HG03108 (cell line): ENCODE measurements around the gene CORIN.

ENCODE experiments used
- ATAC-seq: cut with Tn5 transposase; IDR thresholded peaks from one replicate; pipeline ENCODE4 v1.9.1; 2021; ENCODE audit warnings: moderate library complexity; ENCODE audit not compliant: unreplicated experiment

Gene CORIN, protein sequence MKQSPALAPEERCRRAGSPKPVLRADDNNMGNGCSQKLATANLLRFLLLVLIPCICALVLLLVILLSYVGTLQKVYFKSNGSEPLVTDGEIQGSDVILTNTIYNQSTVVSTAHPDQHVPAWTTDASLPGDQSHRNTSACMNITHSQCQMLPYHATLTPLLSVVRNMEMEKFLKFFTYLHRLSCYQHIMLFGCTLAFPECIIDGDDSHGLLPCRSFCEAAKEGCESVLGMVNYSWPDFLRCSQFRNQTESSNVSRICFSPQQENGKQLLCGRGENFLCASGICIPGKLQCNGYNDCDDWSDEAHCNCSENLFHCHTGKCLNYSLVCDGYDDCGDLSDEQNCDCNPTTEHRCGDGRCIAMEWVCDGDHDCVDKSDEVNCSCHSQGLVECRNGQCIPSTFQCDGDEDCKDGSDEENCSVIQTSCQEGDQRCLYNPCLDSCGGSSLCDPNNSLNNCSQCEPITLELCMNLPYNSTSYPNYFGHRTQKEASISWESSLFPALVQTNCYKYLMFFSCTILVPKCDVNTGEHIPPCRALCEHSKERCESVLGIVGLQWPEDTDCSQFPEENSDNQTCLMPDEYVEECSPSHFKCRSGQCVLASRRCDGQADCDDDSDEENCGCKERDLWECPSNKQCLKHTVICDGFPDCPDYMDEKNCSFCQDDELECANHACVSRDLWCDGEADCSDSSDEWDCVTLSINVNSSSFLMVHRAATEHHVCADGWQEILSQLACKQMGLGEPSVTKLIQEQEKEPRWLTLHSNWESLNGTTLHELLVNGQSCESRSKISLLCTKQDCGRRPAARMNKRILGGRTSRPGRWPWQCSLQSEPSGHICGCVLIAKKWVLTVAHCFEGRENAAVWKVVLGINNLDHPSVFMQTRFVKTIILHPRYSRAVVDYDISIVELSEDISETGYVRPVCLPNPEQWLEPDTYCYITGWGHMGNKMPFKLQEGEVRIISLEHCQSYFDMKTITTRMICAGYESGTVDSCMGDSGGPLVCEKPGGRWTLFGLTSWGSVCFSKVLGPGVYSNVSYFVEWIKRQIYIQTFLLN

DNA sequence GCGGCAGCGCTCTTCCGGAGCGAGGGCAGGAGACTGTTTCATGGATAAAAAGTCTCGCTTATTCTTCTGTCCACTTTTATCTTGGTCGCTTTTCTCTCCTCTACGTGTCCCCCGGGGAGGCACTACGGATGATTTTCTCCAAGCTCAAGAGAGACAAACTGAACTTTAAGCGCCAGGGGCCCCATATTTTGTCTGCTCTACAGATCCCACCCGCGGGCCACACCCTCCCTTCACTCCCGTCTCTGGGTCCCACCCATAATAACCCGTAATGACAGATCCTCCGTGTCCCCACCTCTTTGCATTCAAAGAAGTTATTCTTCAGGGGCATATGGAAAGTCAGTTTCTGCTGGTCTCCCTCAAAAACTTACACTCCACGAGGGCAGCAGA lies at the start of gene CORIN:
Gene CORIN, minus strand, starts transcription at position 160 of the 387 bp plus-strand sequence. Its CDS starts 118 bp downstream, at position 42.
- no peak for ATAC-seq

DNA sequence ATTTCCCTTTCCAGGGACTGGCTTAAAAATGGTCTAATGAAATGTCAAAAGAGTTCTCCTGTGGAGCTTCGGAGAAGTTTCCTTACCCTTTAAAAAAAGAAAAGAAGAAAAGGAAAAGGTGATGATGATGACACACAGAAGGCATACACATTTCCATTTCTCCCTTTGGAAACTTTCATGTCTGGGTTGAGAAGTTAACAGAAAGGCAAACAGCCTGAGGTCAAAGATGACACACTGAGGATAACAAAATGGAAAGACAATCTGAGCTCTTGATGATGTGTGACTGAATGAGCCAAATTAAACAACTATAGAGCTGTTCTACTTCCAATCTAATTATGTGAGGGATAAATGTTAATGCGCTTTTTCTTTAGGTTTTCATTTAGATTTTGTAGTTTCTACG lies 44.4 kb upstream of the CORIN start:
- ATAC-seq, result no peak

DNA sequence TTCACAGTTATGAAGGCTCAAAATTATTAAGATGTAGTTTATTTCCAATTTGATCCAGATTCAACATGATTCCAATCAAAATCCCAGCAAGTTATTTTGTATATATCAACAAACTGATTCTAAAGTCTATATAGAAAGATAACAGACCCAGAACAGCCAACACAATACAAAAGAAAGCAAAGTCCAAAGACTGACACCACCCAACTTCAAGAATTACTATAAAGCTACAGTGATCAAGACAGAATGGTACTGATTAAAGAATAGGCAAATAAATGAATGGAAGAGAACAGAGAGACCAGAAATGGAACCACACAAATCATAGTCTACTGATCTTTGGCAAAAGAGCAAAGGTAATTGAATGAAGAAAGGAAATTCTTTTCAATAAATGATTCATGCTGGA lies 41.6 kb upstream of the CORIN start:
- no peak for ATAC-seq

DNA sequence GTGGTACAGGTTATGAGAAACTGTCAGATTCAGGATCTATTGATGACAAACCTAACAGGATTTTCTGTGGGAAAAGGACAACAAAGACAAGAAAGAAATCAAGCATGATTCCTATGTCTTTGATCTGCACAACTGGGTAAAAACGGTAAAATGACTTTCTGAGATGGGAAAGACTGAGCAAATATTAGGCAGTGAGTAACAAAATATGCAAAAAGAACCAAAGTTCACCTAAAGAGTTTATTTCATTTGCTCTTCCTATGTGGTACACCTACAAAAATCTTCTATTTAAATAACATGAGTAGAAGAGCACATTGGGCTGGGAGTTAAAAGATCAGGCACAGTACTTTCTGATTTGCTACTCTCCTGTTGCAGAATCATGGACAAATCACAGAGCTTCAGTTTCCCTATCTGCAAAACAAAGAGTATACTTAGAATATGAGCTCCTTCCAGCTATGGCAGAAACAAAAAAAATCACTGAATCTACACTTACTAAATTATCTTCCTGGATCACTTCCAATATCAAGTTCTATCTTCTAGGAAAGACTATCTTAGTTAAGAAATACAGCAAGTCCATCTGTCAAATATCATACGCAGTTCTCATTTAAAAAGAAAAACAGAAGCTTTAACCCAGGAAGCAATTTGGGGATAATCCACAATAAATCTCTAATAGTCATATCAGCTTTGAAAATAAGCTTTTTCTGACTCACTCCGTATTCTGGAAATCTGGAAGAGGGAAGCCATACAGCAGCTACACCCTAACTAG lies 39.1 kb upstream of the CORIN start:
- no peak for ATAC-seq

DNA sequence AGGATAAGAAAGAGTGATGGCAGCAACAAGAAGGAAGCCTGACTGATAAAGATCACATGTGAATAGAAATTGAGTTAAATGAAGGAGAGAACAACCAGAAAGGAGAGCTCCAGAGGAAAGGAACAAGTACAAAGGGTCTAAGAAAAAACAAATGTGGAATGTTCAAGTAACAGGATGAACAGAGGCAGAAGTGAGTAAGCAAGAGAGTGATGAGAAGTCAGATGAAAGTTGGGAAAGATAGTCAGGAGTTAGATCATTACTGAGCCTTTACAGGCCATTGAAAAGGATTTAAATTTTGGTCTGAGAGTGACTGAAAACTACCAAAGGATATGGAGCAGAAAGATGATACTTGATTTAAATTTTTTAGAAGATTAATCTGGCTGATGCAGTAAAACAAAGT lies 38.4 kb upstream of the CORIN start:
- ATAC-seq, result no peak

DNA sequence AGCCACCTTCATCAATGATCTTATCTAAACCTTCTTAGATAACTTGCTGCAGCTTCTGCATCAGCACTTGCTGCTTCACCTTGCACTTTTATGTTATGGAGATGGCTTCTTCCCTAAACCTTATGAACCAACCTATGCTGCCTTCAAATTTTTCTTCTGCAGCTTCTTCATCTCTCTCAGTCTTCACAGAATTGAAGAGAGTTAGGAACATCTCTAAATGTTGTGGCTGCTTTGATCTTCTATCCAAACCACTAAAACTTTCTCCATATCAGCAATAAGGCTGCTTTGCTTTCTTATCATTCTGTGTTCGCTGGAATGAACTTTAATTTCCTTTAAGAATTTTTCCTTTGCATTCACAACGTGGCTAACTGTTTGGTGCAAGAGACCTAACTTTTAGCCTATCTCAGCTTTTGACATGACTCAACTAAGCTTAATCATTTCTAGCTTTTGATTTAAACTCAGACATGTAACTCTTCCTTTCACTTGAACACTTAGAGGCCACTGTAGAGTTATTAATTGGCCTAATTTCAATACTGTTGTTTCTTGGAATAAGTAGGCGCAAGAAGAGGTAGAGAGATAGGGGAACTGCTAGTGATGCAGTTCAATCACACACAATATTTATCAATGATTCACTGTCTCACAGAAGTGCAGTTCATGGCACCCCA lies 36.1 kb upstream of the CORIN start:
- no peak for ATAC-seq

GRCh38 chr4:47863486-47863885 lies 25.6 kb upstream of the CORIN start:
- ATAC-seq, result no peak

DNA sequence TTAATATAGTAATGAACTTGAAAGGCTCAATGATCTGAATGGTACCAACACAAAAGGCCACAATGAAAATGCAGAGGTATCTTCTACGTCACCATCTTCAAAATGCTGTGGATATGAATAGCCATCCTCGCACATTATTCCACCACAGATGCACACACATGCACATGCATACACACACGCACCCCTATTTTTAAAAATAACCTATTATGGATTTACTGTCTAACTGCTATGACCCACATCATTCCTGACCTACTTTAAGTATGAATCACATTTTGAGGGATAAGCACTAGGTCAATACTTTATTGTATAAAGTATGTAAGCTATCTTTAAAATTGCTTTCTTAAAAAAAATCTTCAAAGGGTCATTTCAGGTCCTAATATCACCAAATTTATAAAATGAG lies 24.4 kb upstream of the CORIN start:
- no peak for ATAC-seq

- ATAC-seq, result no peak
Measured at GRCh38 chr4:47860305-47860704, 22.4 kb upstream of the CORIN start.

DNA sequence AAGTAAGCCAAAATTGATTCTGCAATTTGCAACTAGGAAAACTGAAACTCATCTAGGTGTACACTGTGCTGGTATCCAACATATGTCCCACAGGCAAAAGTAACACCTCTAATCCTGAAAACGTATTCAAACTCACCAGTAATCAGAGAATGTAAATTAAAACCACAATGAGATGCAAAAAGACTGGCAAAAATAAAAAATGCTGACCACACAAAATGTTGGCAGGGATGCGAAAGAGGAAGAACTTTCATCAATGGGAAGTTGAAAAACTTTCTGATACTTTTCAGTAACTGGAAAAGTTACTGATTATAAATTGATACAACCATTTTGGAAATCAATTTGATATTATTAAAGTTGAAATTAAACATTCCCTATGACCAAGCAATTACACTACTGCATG lies 20.1 kb upstream of the CORIN start:
- no peak for ATAC-seq

DNA sequence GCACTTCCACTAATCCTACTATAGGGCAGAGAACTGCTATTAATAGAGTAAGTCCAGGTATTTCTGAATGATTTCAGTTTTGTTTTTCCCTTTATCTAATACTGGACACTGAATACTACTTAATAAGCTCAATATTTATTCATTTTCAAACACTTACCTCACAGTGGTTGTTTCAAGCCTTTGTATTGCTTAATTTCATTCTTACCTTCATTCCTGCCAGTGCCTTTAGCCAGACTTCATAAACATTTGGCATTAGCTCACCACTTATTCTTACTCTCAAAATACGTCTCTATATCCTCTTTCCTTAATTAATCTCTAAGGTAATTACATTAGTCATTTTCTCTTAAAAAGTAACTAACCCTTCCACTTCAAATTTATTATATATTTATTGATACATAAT lies 18.8 kb upstream of the CORIN start:
- ATAC-seq, result no peak

- no peak for ATAC-seq
Measured at GRCh38 chr4:47855350-47855749, 17.5 kb upstream of the CORIN start.

DNA sequence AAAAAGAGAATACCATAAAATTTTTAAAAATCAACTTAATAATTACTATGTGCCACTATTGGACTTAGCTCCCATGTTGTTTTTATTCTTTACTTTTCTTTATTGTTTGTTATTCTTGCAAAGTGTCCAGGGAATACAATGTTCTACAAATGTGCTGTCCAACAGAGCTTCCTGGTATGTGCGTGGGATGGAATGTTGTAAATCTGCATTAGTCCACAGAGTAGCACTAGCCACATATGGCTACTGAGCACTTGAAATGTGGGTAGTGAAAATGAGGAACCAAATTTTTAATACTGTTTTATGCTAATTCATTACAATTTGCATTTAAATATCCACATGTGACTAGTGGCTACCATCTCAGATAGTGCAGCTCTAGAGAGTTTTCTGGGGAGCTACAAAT lies 14.3 kb upstream of the CORIN start:
- ATAC-seq, result no peak

DNA sequence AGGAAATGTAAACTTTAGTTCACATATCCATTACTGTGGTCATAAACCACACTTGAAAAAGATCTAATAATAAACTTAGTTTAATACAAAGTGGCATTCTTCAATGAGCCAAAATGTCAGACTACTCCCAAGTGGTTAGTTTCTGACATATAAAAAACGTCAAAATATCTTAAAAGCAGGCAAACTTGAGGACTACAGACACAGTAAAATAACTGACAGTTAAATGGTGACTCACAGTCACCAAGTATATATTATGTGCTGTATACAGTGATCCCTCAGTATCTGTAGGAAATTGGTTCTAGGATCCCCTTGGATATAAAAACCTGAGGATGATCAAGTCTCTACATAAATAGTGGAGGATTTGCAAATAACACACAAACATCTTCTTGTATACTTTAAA lies 11.6 kb upstream of the CORIN start:
- no peak for ATAC-seq

DNA sequence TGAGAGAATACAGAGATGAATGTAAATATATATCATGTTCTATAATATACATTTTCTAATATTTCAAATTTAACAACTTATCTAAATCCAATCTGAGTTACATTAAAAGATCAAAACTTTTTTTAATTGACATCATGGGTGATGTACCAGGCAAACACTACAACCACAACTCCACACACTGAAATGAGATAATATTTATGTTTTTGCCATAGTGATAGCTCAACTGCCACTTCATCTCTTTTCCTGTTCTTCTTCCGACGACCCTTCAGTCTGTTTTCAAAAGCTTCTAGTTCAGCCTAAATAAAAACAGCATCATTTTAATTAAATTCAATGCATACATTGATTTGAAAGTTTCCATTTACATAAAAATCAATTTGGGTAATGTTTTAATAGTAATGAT lies 10.2 kb upstream of the CORIN start:
- no peak for ATAC-seq

- no peak for ATAC-seq
Measured at GRCh38 chr4:47842985-47843384, 5.1 kb upstream of the CORIN start.

- ATAC-seq, result no peak
Measured at GRCh38 chr4:47840291-47840690, 2.4 kb upstream of the CORIN start.

DNA sequence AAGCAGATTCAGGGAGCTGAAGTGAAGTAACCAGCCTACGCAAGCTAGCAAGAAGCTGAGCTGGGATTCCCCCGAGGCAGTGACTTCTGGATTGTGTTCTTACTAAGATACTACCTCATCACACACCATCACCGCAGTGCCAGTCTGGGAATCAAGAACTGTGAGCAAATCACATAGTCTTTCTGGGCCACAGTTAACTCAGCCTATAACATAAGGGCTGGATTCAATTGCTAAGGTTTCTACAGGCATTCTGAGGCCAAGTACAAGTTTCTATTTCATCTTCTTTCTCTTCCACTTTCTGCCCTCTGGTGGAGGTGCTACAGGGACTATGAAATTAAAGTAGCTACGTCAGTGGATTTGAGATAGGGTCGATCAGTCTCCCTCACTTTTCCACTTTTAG lies 1.4 kb upstream of the CORIN start:
- ATAC-seq, result peak; percentile 35

DNA sequence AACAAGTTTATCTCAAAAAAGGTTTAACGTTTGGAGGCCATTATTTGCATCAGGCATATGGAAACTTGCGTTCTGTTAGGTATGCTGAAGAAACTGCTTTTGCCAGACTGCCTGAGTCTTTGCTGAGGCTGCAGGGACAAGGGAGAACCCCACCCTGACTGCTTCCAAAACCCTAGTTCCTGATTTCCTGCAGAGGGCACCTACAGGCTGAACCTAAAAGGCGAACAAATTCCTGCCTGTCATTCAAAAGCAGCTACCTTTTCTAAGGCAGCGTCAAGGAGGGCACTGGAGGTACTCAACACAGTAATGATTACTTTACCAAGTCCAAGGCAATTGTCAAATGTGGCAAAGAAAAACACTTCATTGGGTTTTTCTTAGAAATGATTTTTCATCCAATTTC lies 578 bp upstream of the CORIN start:
- ATAC-seq, result no peak

- ATAC-seq, result peak; percentile 49
Measured at GRCh38 chr4:47837094-47837907, 566 bp downstream of the CORIN start.
